A673 (cell line): ENCODE data around the gene GOLPH3L. TPM values are rescaled to one million over a fixed set of nuclear protein-coding genes. Genes with fewer than 3 reads are reported as not detected.
A peak's percentile ranks its signal among the peaks of the same experiment; 100 is the strongest.
"Not testable (repeated sequence)": the region's sequence is repeated elsewhere in the genome, so short reads cannot be mapped to it uniquely, and the experiment has no call there.

Experiments
- BruUV-seq: library from RNA; stranded (reverse); fragments of 400-500 nt; replicated peaks from 2 replicates; lab custom pipeline; 2021; lab: Mats Ljungman, UMichigan
- CTCF ChIA-PET: fragments of 300-600 bp; sonication (Branson Sonifier 250); formaldehyde crosslinking; loops from one replicate; lab custom pipeline; 2022; ENCODE audit warnings: antibody characterized with exemption; lab: Charles Lee
- POLR2A ChIA-PET: fragments of 300-600 bp; sonication (Branson Sonifier 250); formaldehyde crosslinking; loops from one replicate; lab custom pipeline; 2022; ENCODE audit warnings: antibody characterized with exemption; ENCODE audit not compliant: low non-redundant PET; lab: Charles Lee
- DNase-seq: peaks from one replicate; pipeline ENCODE4 v3.0.0-alpha.2; 2015; ENCODE audit warnings: low spot score
- H3K27ac ChIP-seq: fragments of 200-600 bp; sonication (generic); 2 replicates; pipeline ENCODE4 v1.5.1; 2016; ENCODE audit warnings: mixed run types, low read depth, mild to moderate bottlenecking, mixed read lengths, antibody characterized with exemption, low read length; ENCODE audit not compliant: poor library complexity, severe bottlenecking
- H3K27me3 ChIP-seq: fragments of 200-600 bp; sonication (generic); replicated peaks from 2 replicates; pipeline ENCODE4 v1.6.1; 2017; ENCODE audit warnings: mixed run types, low read depth, mild to moderate bottlenecking, mixed read lengths, antibody characterized with exemption, low read length; ENCODE audit not compliant: insufficient read depth, poor library complexity
- H3K36me3 ChIP-seq: fragments of 200-600 bp; sonication (generic); 2 replicates; pipeline ENCODE4 v1.6.1; 2016; ENCODE audit warnings: mixed run types, mild to moderate bottlenecking, mixed read lengths, antibody characterized with exemption, low read length; ENCODE audit not compliant: insufficient read depth, poor library complexity, severe bottlenecking
- H3K4me1 ChIP-seq: fragments of 200-600 bp; sonication (generic); 2 replicates; pipeline ENCODE4 v1.6.1; 2017; ENCODE audit warnings: mixed run types, mild to moderate bottlenecking, mixed read lengths, antibody characterized with exemption, low read length; ENCODE audit not compliant: insufficient read depth, poor library complexity, severe bottlenecking
- H3K4me3 ChIP-seq: fragments of 200-600 bp; sonication (generic); 2 replicates; pipeline ENCODE4 v1.5.1; 2016; ENCODE audit warnings: low read depth, mixed run types, mild to moderate bottlenecking, mixed read lengths, low read length; ENCODE audit not compliant: poor library complexity, severe bottlenecking
- H3K9me3 ChIP-seq: fragments of 200-600 bp; sonication (generic); 2 replicates; pipeline ENCODE4 v1.6.1; 2016; ENCODE audit warnings: mixed run types, low read depth, mild to moderate bottlenecking, mixed read lengths, antibody characterized with exemption, low read length; ENCODE audit not compliant: poor library complexity, severe bottlenecking
- EZH2 ChIP-seq: fragments of 200-600 bp; sonication (generic); IDR thresholded peaks from 2 replicates; pipeline ENCODE4 v1.6.1; 2017; ENCODE audit warnings: borderline replicate concordance, low read depth, mild to moderate bottlenecking, mixed read lengths, antibody characterized with exemption, low read length; ENCODE audit not compliant: poor library complexity, severe bottlenecking
- intact Hi-C: fragments of 100-400 bp; cut with micrococcal nuclease; formaldehyde crosslinking; loops from one replicate; pipeline ENCODE4 v1.10.0; 2022; ENCODE audit not compliant: unreplicated experiment
- total RNA-seq: library from RNA; stranded (reverse); gene quantifications from 2 replicates; pipeline ENCODE4 v1.2.3, GENCODE V29; 2021
- TF ChIP-seq, protein P1 (sequence below): fragments of 300-800, 200-600 bp; sonication (generic); conservative IDR thresholded peaks from 2 replicates; pipeline ENCODE4 v1.5.1; 2017; ENCODE audit warnings: low read depth, mild to moderate bottlenecking, antibody characterized with exemption, low read length, moderate library complexity, mixed read lengths

The GOLPH3L gene
- total RNA-seq, 1 experiment from 2014 or later = 22.6 TPM

GRCh38 chr1:150610576-150610975 lies 86.4 kb downstream of the GOLPH3L start:
- Histone ChIP-seq H3K27me3 (no peaks in the 10 kb centered on the region), H3K27ac (no peak overlapping the region), H3K9me3 (no peaks in the 10 kb centered on the region), H3K36me3 (peaks cover 3% of the 10 kb centered on the region), H3K4me1 (peaks cover 28% of the 10 kb centered on the region), H3K4me3 (no peak overlapping the region)
- DNase-seq = no peak
- TF ChIP-seq EZH2 = no peak
- TF ChIP-seq, protein P1, sequence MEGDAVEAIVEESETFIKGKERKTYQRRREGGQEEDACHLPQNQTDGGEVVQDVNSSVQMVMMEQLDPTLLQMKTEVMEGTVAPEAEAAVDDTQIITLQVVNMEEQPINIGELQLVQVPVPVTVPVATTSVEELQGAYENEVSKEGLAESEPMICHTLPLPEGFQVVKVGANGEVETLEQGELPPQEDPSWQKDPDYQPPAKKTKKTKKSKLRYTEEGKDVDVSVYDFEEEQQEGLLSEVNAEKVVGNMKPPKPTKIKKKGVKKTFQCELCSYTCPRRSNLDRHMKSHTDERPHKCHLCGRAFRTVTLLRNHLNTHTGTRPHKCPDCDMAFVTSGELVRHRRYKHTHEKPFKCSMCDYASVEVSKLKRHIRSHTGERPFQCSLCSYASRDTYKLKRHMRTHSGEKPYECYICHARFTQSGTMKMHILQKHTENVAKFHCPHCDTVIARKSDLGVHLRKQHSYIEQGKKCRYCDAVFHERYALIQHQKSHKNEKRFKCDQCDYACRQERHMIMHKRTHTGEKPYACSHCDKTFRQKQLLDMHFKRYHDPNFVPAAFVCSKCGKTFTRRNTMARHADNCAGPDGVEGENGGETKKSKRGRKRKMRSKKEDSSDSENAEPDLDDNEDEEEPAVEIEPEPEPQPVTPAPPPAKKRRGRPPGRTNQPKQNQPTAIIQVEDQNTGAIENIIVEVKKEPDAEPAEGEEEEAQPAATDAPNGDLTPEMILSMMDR = no peak
- no TSS peak for BruUV-seq
- ChIA-PET CTCF (no interaction called here), POLR2A (no interaction called here)
- intact Hi-C loops = no loop called here

GRCh38 chr1:150609732-150610131 lies 87.2 kb downstream of the GOLPH3L start:
- DNase-seq = no peak
- Histone ChIP-seq H3K9me3 (no peaks in the 10 kb centered on the region), H3K36me3 (peaks cover 3% of the 10 kb centered on the region), H3K27ac (peak overlapping the region; percentile 50), H3K4me1 (peaks cover 35% of the 10 kb centered on the region), H3K27me3 (no peaks in the 10 kb centered on the region), H3K4me3 (no peak overlapping the region)
- CTCF ChIA-PET = no interaction called here
- intact Hi-C loops = no loop called here
- POLR2A ChIA-PET = interaction anchor here (0.5 kb wide), 1 partner anchor 31 kb away, joined by 9 read pairs; no protein-coding TSS in a partner anchor
- TF ChIP-seq, protein P1 = no peak
- no peak for TF ChIP-seq EZH2
- BruUV-seq = no TSS peak

DNA sequence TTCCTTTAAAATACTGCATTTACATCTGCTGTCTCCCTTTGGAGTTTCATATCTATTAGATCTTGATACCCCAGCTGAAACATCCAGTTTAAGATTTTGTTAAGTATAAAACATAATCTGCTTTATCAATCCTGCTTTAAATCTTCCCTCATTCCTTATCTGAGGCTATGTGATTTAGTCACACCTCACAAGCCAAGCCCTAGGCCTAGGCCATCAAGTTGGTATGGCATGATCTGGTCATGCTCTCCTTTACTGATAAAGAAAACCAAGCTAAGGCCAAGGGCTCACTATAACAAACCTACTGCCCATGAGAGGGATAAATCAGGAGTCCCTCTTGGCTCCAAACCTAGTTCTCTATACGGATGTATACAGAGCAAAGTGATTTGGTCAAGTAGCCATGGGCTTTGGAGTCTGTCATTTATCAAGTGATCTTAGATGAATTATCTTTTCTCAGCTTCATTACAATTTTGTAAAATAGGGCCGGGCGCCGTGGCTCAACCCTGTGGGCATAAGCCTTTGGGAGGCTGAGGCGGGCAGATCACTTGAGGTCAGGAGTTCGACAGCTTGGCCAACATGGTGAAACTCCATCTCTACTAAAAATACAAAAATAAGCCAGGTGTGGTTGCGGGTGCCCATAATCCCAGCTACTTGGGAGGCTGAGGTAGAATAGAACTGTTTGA lies 90.4 kb downstream of the GOLPH3L start:
- Histone ChIP-seq H3K27ac (peak overlapping the region; percentile 38), H3K4me1 (peaks cover 29% of the 10 kb centered on the region), H3K9me3 (no peaks in the 10 kb centered on the region), H3K27me3 (no peaks in the 10 kb centered on the region), H3K36me3 (peaks cover 3% of the 10 kb centered on the region), H3K4me3 (no peak overlapping the region)
- BruUV-seq = no TSS peak
- ChIA-PET POLR2A (interaction anchor here (0.6 kb wide), 1 partner anchor 46 kb away, joined by 6 read pairs; no protein-coding TSS in a partner anchor), CTCF (no interaction called here)
- DNase-seq = no peak
- intact Hi-C loops = no loop called here
- TF ChIP-seq EZH2 = no peak

DNA sequence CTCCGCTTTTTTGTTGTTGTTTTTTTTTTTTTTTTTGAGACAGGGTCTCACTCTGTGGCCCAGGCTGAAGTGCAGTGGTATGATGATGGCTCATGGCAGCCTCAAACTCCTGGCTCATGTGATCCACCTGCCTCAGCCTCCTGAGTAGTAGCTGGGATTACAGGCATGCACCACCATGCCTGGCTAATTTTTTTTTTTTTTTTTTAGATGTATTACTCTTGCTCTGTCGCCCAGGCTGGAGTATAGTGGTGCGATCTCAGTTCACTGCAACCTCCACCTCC lies 91.6 kb downstream of the GOLPH3L start:
- peak overlapping the region; percentile 86 for H3K27ac ChIP-seq
- POLR2A ChIA-PET = not testable (repeated sequence)

More for the DNA sequence above, 91.6 kb downstream of the GOLPH3L start:
- BruUV-seq, intact Hi-C loops, H3K36me3 ChIP-seq, DNase-seq, H3K4me3 ChIP-seq, H3K27me3 ChIP-seq, CTCF ChIA-PET, H3K9me3 ChIP-seq: not testable (repeated sequence)
- peaks cover 23% of the 10 kb centered on the region for H3K4me1 ChIP-seq
